ENCODE results near the gene ASIC1. TPM values are rescaled to one million over a fixed set of nuclear protein-coding genes. Genes with fewer than 3 reads are reported as not detected.

Gene ASIC1
- total and polyA plus RNA-seq, 2 of the 13 experiments (the other 11 are each of a cell fraction or from before 2014, with no cell fraction given): 0.44 to 1.5 TPM

DNA sequence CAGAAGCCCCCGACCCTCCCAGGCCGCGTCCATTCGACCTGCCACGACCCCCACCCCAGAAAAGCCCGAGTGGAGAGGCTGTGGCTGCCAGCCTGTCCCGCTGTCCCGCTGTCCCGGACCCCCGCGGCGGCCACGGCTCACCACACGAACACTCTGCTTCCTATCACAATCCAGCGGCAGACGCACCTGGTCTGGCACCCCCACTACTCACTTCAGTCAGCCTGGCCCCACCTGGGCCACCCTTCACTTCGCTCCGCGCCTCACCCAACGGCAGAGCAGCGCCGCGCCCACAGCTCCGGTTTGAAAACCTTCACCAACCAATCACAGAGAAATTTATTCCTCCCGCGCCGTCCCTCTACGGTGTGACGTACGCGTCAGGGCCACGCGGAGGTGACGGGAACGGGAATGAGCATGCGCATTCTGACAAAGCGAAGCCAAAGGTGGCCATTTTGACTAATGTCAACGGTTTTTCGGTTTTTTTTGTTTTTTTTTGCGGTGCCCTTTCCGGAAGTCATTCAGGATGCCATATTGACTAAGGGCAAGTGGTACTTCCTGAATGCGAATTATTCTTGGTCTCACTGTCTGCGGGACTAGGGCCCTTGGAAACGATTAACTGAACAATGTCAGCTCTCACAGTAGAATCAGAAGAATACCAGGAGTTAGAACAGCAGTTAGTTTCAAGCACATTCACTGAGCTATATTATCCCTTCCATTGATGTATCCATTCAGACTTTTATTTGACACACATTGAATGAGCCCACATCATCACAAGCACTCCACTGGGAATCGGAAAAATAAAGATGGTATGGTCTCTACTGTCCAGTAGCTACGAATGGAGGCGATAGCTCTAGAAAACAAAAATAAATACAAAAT, 32.0 kb upstream of the ASIC1 start, which contains the start of gene RACGAP1 (continued):
- TF ChIP-seq MXI1 (IDR thresholded peaks at IDR 0.05; ENCODE audit: borderline replicate concordance, low read depth, low read length) (peak; percentile 92), ZNF350 (CRISPR knock-in tag; IDR thresholded peaks at IDR 0.05; ENCODE audit: borderline replicate concordance, low read depth) (peak; percentile 69), ZSCAN21 (CRISPR knock-in tag; IDR thresholded peaks at IDR 0.05; ENCODE audit: borderline replicate concordance) (0 out of 2 replicates have a peak, but pooled peaks have one; percentile 18), RBM39 (IDR thresholded peaks at IDR 0.05; ENCODE audit: low read depth, low read length, poor library complexity, severe bottlenecking) (peak; percentile 38), ZNF629 (CRISPR knock-in tag; conservative IDR thresholded peaks at IDR 0.05) (0 out of 2 replicates have a peak, but pooled peaks have one; percentile 27), THAP11 (CRISPR knock-in tag; IDR thresholded peaks at IDR 0.05) (peak; percentile 93), SIN3B (IDR thresholded peaks at IDR 0.05; ENCODE audit: low read length) (peak; percentile 89), FUBP1 (CRISPR knock-in tag; IDR thresholded peaks at IDR 0.05; ENCODE audit: borderline replicate concordance) (no peak), GATAD1 (CRISPR knock-in tag; IDR thresholded peaks at IDR 0.05) (peak; percentile 89), ZNF468 (CRISPR knock-in tag; IDR thresholded peaks at IDR 0.05) (no peak), ERF (CRISPR knock-in tag; IDR thresholded peaks at IDR 0.05) (peak; percentile 79), THAP9 (CRISPR knock-in tag; IDR thresholded peaks at IDR 0.05; ENCODE audit: borderline replicate concordance) (peak; percentile 66; the same call in 1 of the 2 replicates), MYC (CRISPR knock-in tag; IDR thresholded peaks at IDR 0.05; ENCODE audit: borderline replicate concordance) (peak; percentile 93), HBP1 (CRISPR knock-in tag; IDR thresholded peaks at IDR 0.05; ENCODE audit: low read depth) (peak; percentile 80), HCFC1 (IDR thresholded peaks at IDR 0.05; ENCODE audit: low read depth, low read length) (peak; percentile 87), ONECUT2 (CRISPR knock-in tag; IDR thresholded peaks at IDR 0.05) (no peak)
- TF ChIP-seq, protein P1, sequence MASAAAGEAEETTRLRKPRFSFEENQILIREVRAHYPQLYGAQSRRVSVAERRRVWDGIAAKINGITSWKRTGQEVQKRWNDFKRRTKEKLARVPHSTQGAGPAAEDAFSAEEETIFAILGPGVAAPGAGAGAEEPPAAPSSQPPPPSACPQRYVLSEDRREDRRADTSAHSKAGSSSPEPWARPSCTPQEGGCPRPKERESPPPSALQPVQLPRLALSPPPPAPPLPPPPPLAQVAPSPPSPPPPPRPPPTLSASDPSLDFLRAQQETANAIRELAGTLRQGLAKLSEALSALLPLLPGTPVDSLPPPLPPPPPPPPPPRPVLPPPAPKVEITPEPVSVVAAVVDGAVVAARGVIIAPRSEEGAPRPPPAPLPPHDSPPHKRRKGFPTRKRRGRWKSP (CRISPR knock-in tag; IDR thresholded peaks at IDR 0.05): peak; percentile 74
- TF ChIP-seq, protein P2, sequence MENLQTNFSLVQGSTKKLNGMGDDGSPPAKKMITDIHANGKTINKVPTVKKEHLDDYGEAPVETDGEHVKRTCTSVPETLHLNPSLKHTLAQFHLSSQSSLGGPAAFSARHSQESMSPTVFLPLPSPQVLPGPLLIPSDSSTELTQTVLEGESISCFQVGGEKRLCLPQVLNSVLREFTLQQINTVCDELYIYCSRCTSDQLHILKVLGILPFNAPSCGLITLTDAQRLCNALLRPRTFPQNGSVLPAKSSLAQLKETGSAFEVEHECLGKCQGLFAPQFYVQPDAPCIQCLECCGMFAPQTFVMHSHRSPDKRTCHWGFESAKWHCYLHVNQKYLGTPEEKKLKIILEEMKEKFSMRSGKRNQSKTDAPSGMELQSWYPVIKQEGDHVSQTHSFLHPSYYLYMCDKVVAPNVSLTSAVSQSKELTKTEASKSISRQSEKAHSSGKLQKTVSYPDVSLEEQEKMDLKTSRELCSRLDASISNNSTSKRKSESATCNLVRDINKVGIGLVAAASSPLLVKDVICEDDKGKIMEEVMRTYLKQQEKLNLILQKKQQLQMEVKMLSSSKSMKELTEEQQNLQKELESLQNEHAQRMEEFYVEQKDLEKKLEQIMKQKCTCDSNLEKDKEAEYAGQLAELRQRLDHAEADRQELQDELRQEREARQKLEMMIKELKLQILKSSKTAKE (CRISPR knock-in tag; IDR thresholded peaks at IDR 0.05; ENCODE audit: borderline replicate concordance): peak; percentile 37; the same call in 1 of the 2 replicates

Data from HepG2 (cell line).